KMS-11 (cell line): Measurements from ENCODE around the gene ADGRE1.

Source experiments
- H2AFZ ChIP-seq: fragments of 200-600 bp; sonication (generic); 2 replicates; pipeline ENCODE4 v1.6.1; 2016; ENCODE audit warnings: antibody characterized with exemption, mixed run types, low read depth
- H3K27ac ChIP-seq: fragments of 200-600 bp; sonication (generic); 2 replicates; pipeline ENCODE4 v1.6.1; 2016; ENCODE audit warnings: mild to moderate bottlenecking, mixed run types
- H3K27me3 ChIP-seq: fragments of 200-600 bp; sonication (generic); 2 replicates; pipeline ENCODE4 v1.6.1; 2017; ENCODE audit warnings: mild to moderate bottlenecking, low read depth, mixed run types, moderate library complexity; ENCODE audit not compliant: insufficient read depth
- H3K36me3 ChIP-seq: fragments of 200-600 bp; sonication (generic); 2 replicates; pipeline ENCODE4 v1.6.1; 2017; ENCODE audit warnings: mild to moderate bottlenecking, mixed run types; ENCODE audit not compliant: insufficient read depth
- H3K4me1 ChIP-seq: fragments of 200-600 bp; sonication (generic); 2 replicates; pipeline ENCODE4 v1.6.1; 2016; ENCODE audit warnings: mild to moderate bottlenecking, low read depth, mixed run types; ENCODE audit not compliant: poor library complexity, severe bottlenecking
- H3K4me2 ChIP-seq: fragments of 200-600 bp; sonication (generic); 2 replicates; pipeline ENCODE4 v1.7.0; 2016; ENCODE audit warnings: mild to moderate bottlenecking, mixed run types
- H3K4me3 ChIP-seq: fragments of 200-600 bp; sonication (generic); IDR thresholded peaks from 2 replicates; pipeline ENCODE4 v1.6.1; 2017; ENCODE audit warnings: low read depth, low read length, mixed read lengths; ENCODE audit not compliant: insufficient read depth
- H3K79me2 ChIP-seq: fragments of 200-600 bp; sonication (generic); 2 replicates; pipeline ENCODE4 v1.6.1; 2016; ENCODE audit warnings: low read depth, mixed run types; ENCODE audit not compliant: insufficient read depth
- H3K9ac ChIP-seq: fragments of 200-600 bp; sonication (generic); 2 replicates; pipeline ENCODE4 v1.6.1; 2016; ENCODE audit warnings: mild to moderate bottlenecking, mixed run types
- H4K20me1 ChIP-seq: fragments of 200-600 bp; sonication (generic); 2 replicates; pipeline ENCODE4 v1.6.1; 2016; ENCODE audit warnings: mild to moderate bottlenecking, mixed run types; ENCODE audit not compliant: insufficient read depth
- CTCF ChIP-seq: fragments of 200-600 bp; sonication (generic); conservative IDR thresholded peaks from 2 replicates; pipeline ENCODE4 v1.6.1; 2017; ENCODE audit warnings: low read depth, mild to moderate bottlenecking, antibody characterized with exemption, low read length, moderate library complexity, mixed read lengths

ADGRE1 gene

GRCh38 chr19:6967967-6968366 lies 80.6 kb downstream of the ADGRE1 start:
- Histone ChIP-seq H3K36me3 (no peaks in the 10 kb centered on the region), H3K79me2 (no peaks in the 10 kb centered on the region), H2AFZ (no peak overlapping the region), H3K4me2 (no peak overlapping the region), H3K27me3 (no peaks in the 10 kb centered on the region), H3K27ac (no peak overlapping the region), H3K4me3 (no peak overlapping the region), H3K4me1 (no peaks in the 10 kb centered on the region), H4K20me1 (no peaks in the 10 kb centered on the region), H3K9ac (no peak overlapping the region)
- no peak for TF ChIP-seq CTCF

GRCh38 chr19:6969490-6969889 lies 82.1 kb downstream of the ADGRE1 start:
- Histone ChIP-seq H2AFZ (no peak overlapping the region), H3K79me2 (no peaks in the 10 kb centered on the region), H3K4me1 (no peaks in the 10 kb centered on the region), H3K36me3 (no peaks in the 10 kb centered on the region), H4K20me1 (no peaks in the 10 kb centered on the region), H3K27me3 (no peaks in the 10 kb centered on the region), H3K27ac (no peak overlapping the region), H3K9ac (no peak overlapping the region), H3K4me2 (no peak overlapping the region), H3K4me3 (no peak overlapping the region)
- no peak for TF ChIP-seq CTCF

- no peaks in the 10 kb centered on the region for H3K36me3 ChIP-seq
- H3K4me1 ChIP-seq, result no peaks in the 10 kb centered on the region
- H3K27me3 ChIP-seq, result no peaks in the 10 kb centered on the region
- no peak overlapping the region for H3K4me3 ChIP-seq
- no peak overlapping the region for H3K4me2 ChIP-seq
- no peak overlapping the region for H3K9ac ChIP-seq
- no peak for TF ChIP-seq CTCF
- no peaks in the 10 kb centered on the region for H3K79me2 ChIP-seq
- no peak overlapping the region for H3K27ac ChIP-seq
- no peak overlapping the region for H2AFZ ChIP-seq
- H4K20me1 ChIP-seq, result no peaks in the 10 kb centered on the region
Measured at GRCh38 chr19:6970021-6970420, 82.6 kb downstream of the ADGRE1 start.

- Histone ChIP-seq H4K20me1 (no peaks in the 10 kb centered on the region), H3K9ac (no peak overlapping the region), H3K4me2 (no peak overlapping the region), H3K36me3 (no peaks in the 10 kb centered on the region), H3K4me3 (no peak overlapping the region), H3K27me3 (no peaks in the 10 kb centered on the region), H2AFZ (no peak overlapping the region), H3K4me1 (no peaks in the 10 kb centered on the region), H3K79me2 (no peaks in the 10 kb centered on the region), H3K27ac (no peak overlapping the region)
- TF ChIP-seq CTCF, result no peak
Measured at GRCh38 chr19:6970443-6970842, 83.1 kb downstream of the ADGRE1 start.
